Inferior parietal cortex (tissue), 1 donor: ENCODE measurements around the gene PLXNA4.
"Not testable (repeated sequence)": the region's sequence is repeated elsewhere in the genome, so short reads cannot be mapped to it uniquely, and the experiment has no call there.

ENCODE experiments used
- DNase-seq: peaks from one replicate; pipeline ENCODE4 v3.0.0-alpha.2; 2016; ENCODE audit errors: extremely low spot score

PLXNA4 gene

DNA sequence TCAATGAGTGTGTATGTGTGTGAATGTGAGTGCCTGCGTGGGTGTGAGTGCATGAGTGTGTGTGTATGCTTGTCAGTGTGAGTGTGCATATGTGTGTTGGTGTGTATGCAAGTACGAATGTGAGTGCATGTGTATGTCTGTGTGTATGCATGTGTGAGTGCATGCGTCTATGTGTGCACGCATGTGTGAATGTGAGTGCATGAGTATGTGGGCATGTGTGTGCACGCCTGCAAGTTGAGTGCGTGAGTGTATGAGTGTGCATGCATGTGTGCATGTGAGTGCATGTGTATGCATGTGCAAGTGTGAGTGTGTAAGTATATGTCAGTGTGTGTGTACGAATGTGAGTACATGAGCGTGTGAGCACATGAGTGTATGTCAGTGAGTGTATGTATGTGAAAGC lies 399.6 kb downstream of the PLXNA4 start:
- DNase-seq = no peak

DNA sequence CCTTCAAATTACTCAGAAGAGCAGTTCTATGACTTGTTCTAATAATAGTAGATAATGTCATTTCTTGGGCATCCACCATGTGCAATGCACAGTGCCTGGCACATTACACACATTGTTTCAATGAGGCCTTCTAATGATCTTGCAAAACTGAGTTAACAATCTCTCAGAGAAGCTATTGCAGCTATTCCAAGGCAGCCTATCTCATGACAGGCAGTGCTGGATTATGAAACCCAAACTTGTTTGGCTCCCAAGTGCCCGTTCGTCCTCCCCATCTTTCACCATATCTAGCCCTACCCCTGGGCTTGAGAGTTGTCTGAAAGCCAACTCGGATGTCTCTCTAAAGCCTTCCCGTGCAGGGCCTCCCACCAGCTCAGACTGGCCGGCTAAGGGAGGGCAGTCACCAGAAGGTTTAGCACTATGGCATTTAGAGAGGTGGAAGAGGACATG lies 405.1 kb downstream of the PLXNA4 start:
- no peak for DNase-seq

DNA sequence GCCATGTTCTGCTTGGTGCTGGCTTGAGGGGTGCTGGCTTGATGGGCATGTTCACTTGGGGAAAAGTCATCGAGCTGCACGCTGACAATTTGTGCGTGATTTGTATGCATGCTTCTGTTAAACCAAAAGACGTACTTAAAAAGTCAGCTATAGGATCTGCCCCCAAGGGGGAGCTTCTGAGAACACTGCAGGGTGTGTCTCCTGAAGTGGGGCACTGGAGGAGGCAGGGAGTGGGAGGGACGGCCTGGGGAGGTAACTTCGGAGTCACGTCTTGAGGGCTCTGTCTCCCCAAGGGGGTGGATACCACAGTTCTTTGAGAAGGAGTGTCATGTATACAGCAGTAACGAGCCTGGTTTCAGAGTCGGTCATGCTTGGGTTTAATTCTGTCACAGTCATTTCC lies 406.5 kb downstream of the PLXNA4 start:
- DNase-seq = no peak

DNA sequence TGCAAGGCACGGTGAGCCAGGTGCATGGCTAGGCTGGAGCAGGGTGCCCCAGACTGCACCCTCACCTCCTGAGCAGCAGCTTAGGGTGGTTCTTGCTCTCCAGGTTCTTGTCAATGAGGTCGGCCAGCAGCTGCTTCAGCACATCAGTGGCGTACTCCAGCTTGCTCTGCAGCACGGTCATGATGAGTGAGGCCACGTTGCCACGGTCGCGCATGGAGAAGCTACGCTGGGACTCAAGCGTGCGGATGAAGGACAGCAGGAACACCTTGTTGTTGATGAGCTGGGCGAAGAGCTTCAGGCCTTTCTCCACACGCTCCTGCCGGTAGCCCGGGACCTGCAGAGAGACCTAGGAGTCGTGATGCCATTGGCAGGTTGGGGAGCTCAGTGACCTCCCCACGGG lies 408.0 kb downstream of the PLXNA4 start:
- DNase-seq = no peak

DNA sequence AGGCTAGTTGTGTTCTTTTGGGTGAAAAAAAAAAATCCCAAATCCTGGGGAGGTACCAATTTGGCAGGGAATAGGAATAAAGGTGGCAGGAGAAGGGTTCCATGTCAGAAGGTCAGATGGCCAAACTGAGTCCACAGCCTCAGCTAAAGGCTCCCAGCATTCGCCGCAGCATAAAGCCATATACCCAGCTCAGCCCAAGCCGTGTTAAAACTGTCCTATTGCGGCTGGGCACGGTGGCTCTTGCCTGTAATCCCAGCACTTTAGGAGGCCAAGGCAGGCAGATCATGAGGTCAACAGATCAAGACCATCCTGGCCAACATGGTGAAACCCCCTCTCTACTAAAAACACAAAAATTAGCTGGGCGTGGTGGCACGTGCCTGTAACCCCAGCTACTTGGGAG lies 410.6 kb downstream of the PLXNA4 start:
- DNase-seq = not testable (repeated sequence)

- no peak for DNase-seq
Observed at GRCh38 chr7:132164558-132165125, 411.6 kb downstream of the PLXNA4 start.

GRCh38 chr7:132162556-132163144 lies 413.6 kb downstream of the PLXNA4 start:
- DNase-seq = no peak

DNA sequence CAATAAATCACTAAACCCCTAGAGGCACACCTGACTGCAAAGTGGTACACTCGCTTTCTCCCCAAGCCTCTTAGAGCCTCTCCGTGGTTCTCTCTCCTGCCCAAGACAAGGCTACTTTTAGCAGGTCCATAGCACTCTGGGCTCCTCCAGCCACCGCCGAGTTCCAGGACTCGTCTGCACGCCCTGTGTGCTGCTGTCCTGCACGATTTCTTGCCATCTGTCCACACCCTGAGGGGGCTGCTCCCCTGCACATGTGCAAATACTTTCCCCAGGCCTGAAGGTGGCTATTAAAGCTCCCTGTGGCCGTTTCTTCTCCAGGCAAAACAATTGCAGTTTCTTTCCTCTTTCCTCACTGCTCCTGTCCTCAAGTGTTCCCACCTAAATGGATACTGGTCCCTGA lies 414.3 kb downstream of the PLXNA4 start:
- no peak for DNase-seq

GRCh38 chr7:132161533-132161915 lies 414.7 kb downstream of the PLXNA4 start:
- no peak for DNase-seq

GRCh38 chr7:132160611-132161532 lies 415.4 kb downstream of the PLXNA4 start:
- no peak for DNase-seq

DNA sequence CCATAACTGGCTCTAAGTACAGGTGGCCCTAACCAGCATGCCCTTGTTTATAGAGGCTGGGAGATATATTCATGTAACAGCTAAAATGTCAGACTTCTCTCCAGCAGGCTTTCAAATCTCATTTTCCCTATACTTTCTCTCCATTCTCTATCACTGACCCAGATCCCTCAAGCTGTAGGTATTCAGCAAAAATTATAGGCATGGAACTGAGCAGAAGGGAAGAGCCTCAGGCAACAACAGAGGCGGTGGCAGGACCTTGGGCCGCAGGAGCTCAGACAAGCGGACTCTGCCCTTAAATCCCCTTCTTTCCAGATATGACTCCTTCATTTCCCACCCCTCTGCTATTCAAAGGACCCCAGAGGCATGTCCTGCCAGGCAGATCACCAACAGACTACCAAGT lies 417.4 kb downstream of the PLXNA4 start:
- no peak for DNase-seq

DNA sequence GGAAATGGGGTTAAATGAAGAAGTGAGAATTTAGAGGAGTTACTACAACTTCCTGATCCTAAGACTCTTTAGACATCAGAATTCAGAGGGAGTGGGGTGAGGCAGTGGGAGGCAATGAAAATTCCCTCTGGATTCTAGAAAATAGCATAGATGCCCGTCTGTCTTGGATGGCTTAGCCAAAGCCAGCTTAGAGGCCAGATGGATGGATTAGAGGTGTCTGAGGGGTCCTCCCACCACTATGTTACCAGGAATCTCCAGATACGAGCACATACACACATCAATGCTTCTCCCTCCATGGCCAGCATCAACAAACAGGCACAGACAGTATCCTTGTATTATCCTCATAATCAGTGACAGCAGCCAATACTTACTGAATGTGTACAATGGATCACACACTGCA lies 418.1 kb downstream of the PLXNA4 start:
- no peak for DNase-seq

- DNase-seq = no peak
Observed at GRCh38 chr7:132155715-132156114, 420.6 kb downstream of the PLXNA4 start.

GRCh38 chr7:132154695-132155471 lies 421.4 kb downstream of the PLXNA4 start:
- DNase-seq = no peak

- no peak for DNase-seq
Observed at GRCh38 chr7:132154248-132154647, 422.0 kb downstream of the PLXNA4 start.

- no peak for DNase-seq
Observed at GRCh38 chr7:132152131-132152889, 424.0 kb downstream of the PLXNA4 start.

DNA sequence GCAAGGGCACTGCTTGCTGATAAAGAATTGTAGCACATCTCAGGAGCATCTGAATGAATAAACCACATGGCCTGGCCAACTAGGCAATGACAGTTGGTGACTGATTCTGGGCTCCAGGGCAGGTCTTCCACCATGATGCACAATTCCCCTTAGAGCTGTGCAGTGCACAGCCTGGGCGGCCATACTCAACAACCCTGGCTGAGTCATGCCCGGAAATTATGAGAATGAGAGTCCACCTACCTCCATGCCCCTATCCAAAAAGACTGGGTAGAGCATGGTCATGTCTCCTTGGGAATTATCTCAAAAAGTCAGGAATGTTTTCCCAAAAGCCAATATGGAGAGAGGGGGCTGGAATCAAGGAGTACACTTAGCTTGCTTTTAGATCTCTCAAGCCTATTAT lies 425.6 kb downstream of the PLXNA4 start:
- no peak for DNase-seq

GRCh38 chr7:132149436-132150304 lies 426.6 kb downstream of the PLXNA4 start:
- no peak for DNase-seq

DNA sequence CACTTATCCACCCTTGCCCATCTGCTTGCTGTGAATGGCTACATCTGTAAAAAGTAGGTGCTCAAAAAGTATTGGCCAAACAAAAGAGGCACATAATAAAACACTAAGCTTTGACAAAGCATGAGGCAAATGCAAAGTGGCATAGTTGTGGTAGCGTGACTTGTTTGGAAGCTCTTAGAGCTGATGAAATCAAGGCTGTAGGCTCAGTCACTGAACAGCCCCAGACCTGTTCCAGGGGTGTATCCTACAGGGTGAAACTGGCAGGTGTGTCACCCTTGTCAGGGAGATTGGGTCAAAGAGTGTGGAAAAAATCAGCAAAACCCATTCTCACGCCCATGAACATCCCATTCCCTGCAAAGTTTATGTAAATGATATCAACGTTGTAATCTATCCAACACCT lies 427.4 kb downstream of the PLXNA4 start:
- DNase-seq = no peak

GRCh38 chr7:132145466-132145865 lies 430.8 kb downstream of the PLXNA4 start:
- DNase-seq = peak; percentile 67
